Activated CD4-positive, alpha-beta T cell treated with anti-CD3 and anti-CD28 coated beads for 36 hours (primary cell): ENCODE measurements around the gene RET. TPM values are rescaled to one million over a fixed set of nuclear protein-coding genes. Genes with fewer than 3 reads are reported as not detected.

Experiments used
- ATAC-seq: fragments of 200-7000 bp; cut with Tn5 transposase; one replicate; pipeline ENCODE4 v1.10.0; 2021; ENCODE audit warnings: mild to moderate bottlenecking, moderate library complexity
- CTCF ChIA-PET: fragments of 350-600 bp; sonication (Branson Sonifier 250); formaldehyde crosslinking; loops from one replicate; lab custom pipeline; 2021; ENCODE audit warnings: antibody characterized with exemption; lab: Charles Lee
- POLR2A ChIA-PET: fragments of 350-600 bp; sonication (Branson Sonifier 250); formaldehyde crosslinking; loops from one replicate; lab custom pipeline; 2021; ENCODE audit warnings: antibody characterized with exemption, inconsistent platforms; lab: Charles Lee
- DNase-seq: peaks from one replicate; pipeline ENCODE4 v3.0.0-alpha.2; 2020
- H3K27ac Mint-ChIP-seq: one replicate; pipeline ENCODE4 v1.8.0; 2021; ENCODE audit warnings: mixed read lengths
- H3K27me3 Mint-ChIP-seq: one replicate; pipeline ENCODE4 v1.8.0; 2021; ENCODE audit warnings: mixed read lengths
- H3K36me3 Mint-ChIP-seq: one replicate; pipeline ENCODE4 v1.8.0; 2021; ENCODE audit warnings: low read depth, mixed read lengths
- H3K4me1 Mint-ChIP-seq: one replicate; pipeline ENCODE4 v1.8.0; 2021; ENCODE audit warnings: mixed read lengths
- H3K4me3 Mint-ChIP-seq: one replicate; pipeline ENCODE4 v1.8.0; 2021; ENCODE audit warnings: mild to moderate bottlenecking, moderate library complexity, mixed read lengths
- H3K9me3 Mint-ChIP-seq: one replicate; pipeline ENCODE4 v1.8.0; 2021; ENCODE audit warnings: low read depth, mixed read lengths
- intact Hi-C, 2 experiments: fragments of 100-400 bp; cut with DNase I in 1 of 2; cut with micrococcal nuclease in 1 of 2; formaldehyde crosslinking; loops; one replicate each; pipeline versions ENCODE4 v1.14.2 to v1.15.1; 2022 to 2024; cut with DNase I, micrococcal nuclease
- total RNA-seq, 2 experiments: library from RNA; stranded (reverse); gene quantifications; one replicate each; pipeline ENCODE4 v1.2.3, GENCODE V29; 2021

The RET gene
- total RNA-seq, 2 experiments from 2014 or later: 0.19 to 0.32 TPM

- H3K4me3 Mint-ChIP-seq: no peak overlapping the region
- POLR2A ChIA-PET: no interaction called here
- H3K36me3 Mint-ChIP-seq: no peaks in the 10 kb centered on the region
- CTCF ChIA-PET: no interaction called here
- ATAC-seq: no peak
- intact Hi-C loops: no loop called here
- no peaks in the 10 kb centered on the region for H3K4me1 Mint-ChIP-seq
- H3K9me3 Mint-ChIP-seq: no peaks in the 10 kb centered on the region
- no peaks in the 10 kb centered on the region for H3K27me3 Mint-ChIP-seq
- DNase-seq: no peak
- no peak overlapping the region for H3K27ac Mint-ChIP-seq
Observed at GRCh38 chr10:43066481-43066880, 10.4 kb upstream of the RET start.

- H3K4me3 Mint-ChIP-seq: no peak overlapping the region
- DNase-seq (no peak), ATAC-seq (no peak)
- no peak overlapping the region for H3K27ac Mint-ChIP-seq
- CTCF ChIA-PET: no interaction called here
- no peaks in the 10 kb centered on the region for H3K9me3 Mint-ChIP-seq
- H3K4me1 Mint-ChIP-seq: no peaks in the 10 kb centered on the region
- no peaks in the 10 kb centered on the region for H3K27me3 Mint-ChIP-seq
- intact Hi-C loops: no loop called here
- POLR2A ChIA-PET: no interaction called here
- no peaks in the 10 kb centered on the region for H3K36me3 Mint-ChIP-seq
Observed at GRCh38 chr10:43067391-43068135, 9.3 kb upstream of the RET start.

GRCh38 chr10:43068136-43068395, 8.8 kb upstream of the RET start:
- Mint-ChIP-seq H3K27me3 (no peaks in the 10 kb centered on the region), H3K27ac (no peak overlapping the region), H3K4me3 (no peak overlapping the region), H3K36me3 (no peaks in the 10 kb centered on the region), H3K9me3 (no peaks in the 10 kb centered on the region), H3K4me1 (no peaks in the 10 kb centered on the region)
- ATAC-seq (no peak), DNase-seq (no peak)
- CTCF ChIA-PET: no interaction called here
- POLR2A ChIA-PET: no interaction called here
- intact Hi-C loops: no loop called here

- Mint-ChIP-seq H3K36me3 (no peaks in the 10 kb centered on the region), H3K4me3 (no peak overlapping the region), H3K27me3 (no peaks in the 10 kb centered on the region), H3K4me1 (no peaks in the 10 kb centered on the region), H3K27ac (no peak overlapping the region), H3K9me3 (no peaks in the 10 kb centered on the region)
- DNase-seq: no peak
- POLR2A ChIA-PET: no interaction called here
- no peak for ATAC-seq
- intact Hi-C loops: no loop called here
- CTCF ChIA-PET: no interaction called here
Observed at GRCh38 chr10:43068471-43069210, 8.2 kb upstream of the RET start.

- intact Hi-C loops: no loop called here
- POLR2A ChIA-PET: no interaction called here
Observed at GRCh38 chr10:43069211-43069515, 7.7 kb upstream of the RET start.

GRCh38 chr10:43069579-43069978, 7.3 kb upstream of the RET start:
- ChIA-PET POLR2A (no interaction called here), CTCF (interaction anchor here (1.1 kb wide), 1 partner anchor 35 kb away, joined by 3 read pairs; no protein-coding TSS in a partner anchor)
- ATAC-seq (no peak), DNase-seq (no peak)
- intact Hi-C loops: no loop called here
- no peak overlapping the region for H3K4me3 Mint-ChIP-seq
- H3K4me1 Mint-ChIP-seq: no peaks in the 10 kb centered on the region
- no peaks in the 10 kb centered on the region for H3K9me3 Mint-ChIP-seq
- H3K36me3 Mint-ChIP-seq: no peaks in the 10 kb centered on the region
- H3K27me3 Mint-ChIP-seq: peaks cover 3% of the 10 kb centered on the region
- no peak overlapping the region for H3K27ac Mint-ChIP-seq

More at GRCh38 chr10:43069211-43069515, 7.7 kb upstream of the RET start:
- peaks cover 3% of the 10 kb centered on the region for H3K27me3 Mint-ChIP-seq
- DNase-seq (no peak), ATAC-seq (no peak)
- H3K36me3 Mint-ChIP-seq: no peaks in the 10 kb centered on the region
- CTCF ChIA-PET: interaction anchor here (1.1 kb wide), 1 partner anchor 36 kb away, joined by 3 read pairs; no protein-coding TSS in a partner anchor
- H3K4me3 Mint-ChIP-seq: no peak overlapping the region
- no peak overlapping the region for H3K27ac Mint-ChIP-seq
- no peaks in the 10 kb centered on the region for H3K9me3 Mint-ChIP-seq
- no peaks in the 10 kb centered on the region for H3K4me1 Mint-ChIP-seq

GRCh38 chr10:43070121-43071085, 6.5 kb upstream of the RET start:
- H3K27me3 Mint-ChIP-seq: peaks cover 6% of the 10 kb centered on the region

GRCh38 chr10:43071865-43072650, 4.8 kb upstream of the RET start:
- Mint-ChIP-seq H3K27ac (no peak overlapping the region), H3K4me1 (peaks cover 3% of the 10 kb centered on the region), H3K27me3 (peaks cover 14% of the 10 kb centered on the region), H3K9me3 (no peaks in the 10 kb centered on the region), H3K4me3 (no peak overlapping the region), H3K36me3 (no peaks in the 10 kb centered on the region)
- ChIA-PET POLR2A (no interaction called here), CTCF (no interaction called here)
- intact Hi-C loops: no loop called here
- ATAC-seq (no peak), DNase-seq (no peak)

More at GRCh38 chr10:43070121-43071085, 6.5 kb upstream of the RET start:
- Mint-ChIP-seq H3K4me1 (no peaks in the 10 kb centered on the region), H3K27ac (no peak overlapping the region), H3K36me3 (no peaks in the 10 kb centered on the region), H3K9me3 (no peaks in the 10 kb centered on the region), H3K4me3 (no peak overlapping the region)
- ChIA-PET POLR2A (no interaction called here), CTCF (interaction anchor here (1.1 kb wide), 1 partner anchor 34 kb away, joined by 3 read pairs; no protein-coding TSS in a partner anchor)
- ATAC-seq (no peak), DNase-seq (no peak)
- intact Hi-C loops: no loop called here

- H3K4me1 Mint-ChIP-seq: peaks cover 7% of the 10 kb centered on the region
Observed at GRCh38 chr10:43073191-43073590, 3.7 kb upstream of the RET start.

GRCh38 chr10:43073721-43074120, 3.1 kb upstream of the RET start:
- DNase-seq: no peak
- Mint-ChIP-seq H3K36me3 (no peaks in the 10 kb centered on the region), H3K4me1 (peaks cover 7% of the 10 kb centered on the region), H3K4me3 (no peak overlapping the region), H3K27ac (no peak overlapping the region), H3K27me3 (peaks cover 20% of the 10 kb centered on the region), H3K9me3 (no peaks in the 10 kb centered on the region)
- ChIA-PET CTCF (no interaction called here), POLR2A (no interaction called here)
- intact Hi-C loops: no loop called here
- ATAC-seq: no peak

More at GRCh38 chr10:43073191-43073590, 3.7 kb upstream of the RET start:
- POLR2A ChIA-PET: no interaction called here
- no peak overlapping the region for H3K27ac Mint-ChIP-seq
- no peak for DNase-seq
- no peak for ATAC-seq
- peaks cover 19% of the 10 kb centered on the region for H3K27me3 Mint-ChIP-seq
- H3K36me3 Mint-ChIP-seq: no peaks in the 10 kb centered on the region
- intact Hi-C loops: no loop called here
- H3K4me3 Mint-ChIP-seq: no peak overlapping the region
- H3K9me3 Mint-ChIP-seq: no peaks in the 10 kb centered on the region
- CTCF ChIA-PET: no interaction called here

GRCh38 chr10:43074409-43074808, 2.5 kb upstream of the RET start:
- DNase-seq: no peak
- Mint-ChIP-seq H3K4me3 (no peak overlapping the region), H3K27me3 (peaks cover 24% of the 10 kb centered on the region), H3K4me1 (peaks cover 7% of the 10 kb centered on the region), H3K9me3 (no peaks in the 10 kb centered on the region), H3K36me3 (no peaks in the 10 kb centered on the region), H3K27ac (no peak overlapping the region)
- no peak for ATAC-seq
- ChIA-PET CTCF (no interaction called here), POLR2A (no interaction called here)
- intact Hi-C loops: no loop called here
